Stimulated activated naive B cell treated with anti-CD40 and anti-IgM and Interleukin-4, amounts not matched to agents 10 μg/mL and 1 μg/mL and 100 μg/mL, for 72 hours (primary cell): Measurements from ENCODE around the gene JAKMIP1.
A peak's percentile ranks its signal among the peaks of the same experiment; 100 is the strongest.
"Not testable (repeated sequence)": the region's sequence is repeated elsewhere in the genome, so short reads cannot be mapped to it uniquely, and the experiment has no call there.

Experiments used
- ATAC-seq, 2 donors: fragments of 150-1000 bp; cut with Tn5 transposase; replicated peaks; 2 replicates each; pipeline ENCODE4 v1.10.0; 2021; ENCODE audit warnings: moderate library complexity in 1 of 2
- DNase-seq: peaks from one replicate; pipeline ENCODE4 v3.0.0; 2021
- H3K27ac Mint-ChIP-seq: one replicate; pipeline ENCODE4 v1.8.0; 2022; ENCODE audit warnings: mild to moderate bottlenecking, mixed read lengths
- H3K27me3 Mint-ChIP-seq, 2 donors: one replicate each; pipeline ENCODE4 v1.8.0; 2022; ENCODE audit warnings: mixed read lengths in 2 of 2
- H3K36me3 Mint-ChIP-seq, 2 donors: one replicate each; pipeline ENCODE4 v1.8.0; 2022; ENCODE audit warnings: mixed read lengths in 2 of 2, mild to moderate bottlenecking in 1 of 2
- H3K4me1 Mint-ChIP-seq, 2 donors: one replicate each; pipeline ENCODE4 v1.8.0; 2022; ENCODE audit warnings: mixed read lengths in 2 of 2, mild to moderate bottlenecking in 1 of 2
- H3K4me3 Mint-ChIP-seq, 2 donors: one replicate each; pipeline ENCODE4 v1.8.0; 2022; ENCODE audit warnings: mild to moderate bottlenecking in 2 of 2, mixed read lengths in 2 of 2, moderate library complexity in 1 of 2
- H3K9me3 Mint-ChIP-seq, 2 donors: one replicate each; pipeline ENCODE4 v1.8.0; 2022; ENCODE audit warnings: mixed read lengths in 2 of 2, mild to moderate bottlenecking in 1 of 2

JAKMIP1 gene

DNA sequence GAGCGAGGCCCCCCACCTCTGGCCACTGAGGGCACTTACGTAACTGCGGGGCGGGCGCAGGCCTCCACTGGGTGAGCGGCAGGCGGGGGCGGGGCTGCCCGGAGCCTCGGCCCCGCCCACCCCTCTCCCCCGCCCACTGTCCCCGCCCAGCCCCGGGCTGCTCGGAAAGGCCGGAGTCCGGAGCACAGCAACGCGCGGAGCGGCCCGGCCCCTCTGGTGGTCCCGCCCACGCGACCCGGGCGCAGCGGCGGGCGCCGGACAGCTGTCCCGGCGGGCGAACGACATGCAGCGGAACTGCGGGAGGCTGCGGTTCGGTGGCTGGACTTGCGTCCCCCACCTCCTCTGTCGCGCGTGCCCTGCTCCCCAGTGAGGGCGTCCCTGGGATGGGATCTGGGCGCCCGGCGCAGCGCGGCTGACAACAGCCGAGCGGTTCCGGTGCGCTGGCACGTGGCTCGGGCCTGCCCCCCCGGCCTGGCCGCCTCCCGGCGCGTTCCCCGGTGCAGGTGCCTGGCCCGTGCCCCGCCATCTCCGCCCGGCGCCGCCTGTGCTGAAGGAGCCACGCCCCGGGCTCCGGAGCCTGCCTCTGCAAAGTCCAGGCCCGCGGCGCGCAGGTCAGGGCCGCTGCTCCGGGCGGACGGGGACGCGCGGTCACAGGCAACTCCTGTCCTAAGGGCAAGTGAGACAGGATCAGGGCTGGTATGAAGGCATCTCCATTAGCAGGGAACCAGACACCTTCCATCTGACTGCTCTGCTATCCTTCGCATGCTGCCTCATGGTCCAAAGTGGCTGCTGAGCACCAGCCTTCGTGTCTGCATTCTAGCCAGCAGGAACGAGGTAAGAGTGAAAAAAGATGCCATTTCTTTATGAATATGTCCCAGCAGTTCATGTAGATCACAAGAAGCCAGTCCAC, 21.8 kb upstream of the JAKMIP1 start:
- peaks cover 52 to 68% of the 10 kb centered on the region in 2 donors for H3K27me3 Mint-ChIP-seq
- ATAC-seq = no peak
- no peak overlapping the region for H3K4me3 Mint-ChIP-seq

DNA sequence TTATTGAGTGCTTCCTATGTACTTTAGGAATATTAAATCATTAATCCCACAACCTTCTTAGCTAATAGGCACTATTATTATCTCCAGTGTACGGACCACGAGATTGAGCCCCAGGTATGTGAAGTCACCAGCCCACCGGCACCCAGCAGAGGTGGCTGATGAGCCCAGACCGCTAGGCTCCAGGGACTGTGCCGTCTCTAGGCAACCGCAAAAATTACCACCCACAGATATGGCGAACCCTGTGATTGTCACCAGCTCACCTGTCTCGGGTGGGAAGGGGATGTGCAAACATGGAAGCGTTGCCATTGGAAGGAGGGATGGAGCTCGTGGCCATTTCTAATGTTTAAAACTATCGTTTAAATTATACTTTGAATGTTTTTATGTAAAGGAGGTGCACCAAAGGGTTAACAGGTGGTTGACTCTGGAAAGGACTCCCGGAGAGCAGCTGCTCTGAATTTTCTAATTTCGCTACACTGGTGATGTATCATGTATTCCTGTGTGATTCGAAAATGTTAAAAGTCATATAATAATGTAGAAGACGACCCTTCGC, 21.0 kb upstream of the JAKMIP1 start:
- peaks cover 0 to 4% of the 10 kb centered on the region in 2 donors for H3K4me1 Mint-ChIP-seq

More for the DNA sequence above, 21.8 kb upstream of the JAKMIP1 start:
- no peaks in the 10 kb centered on the region for H3K36me3 Mint-ChIP-seq
- H3K4me1 Mint-ChIP-seq = peaks cover 0 to 4% of the 10 kb centered on the region in 2 donors
- DNase-seq = no peak
- no peak overlapping the region for H3K27ac Mint-ChIP-seq
- H3K9me3 Mint-ChIP-seq = peaks cover 0 to 6% of the 10 kb centered on the region in 2 donors

DNA sequence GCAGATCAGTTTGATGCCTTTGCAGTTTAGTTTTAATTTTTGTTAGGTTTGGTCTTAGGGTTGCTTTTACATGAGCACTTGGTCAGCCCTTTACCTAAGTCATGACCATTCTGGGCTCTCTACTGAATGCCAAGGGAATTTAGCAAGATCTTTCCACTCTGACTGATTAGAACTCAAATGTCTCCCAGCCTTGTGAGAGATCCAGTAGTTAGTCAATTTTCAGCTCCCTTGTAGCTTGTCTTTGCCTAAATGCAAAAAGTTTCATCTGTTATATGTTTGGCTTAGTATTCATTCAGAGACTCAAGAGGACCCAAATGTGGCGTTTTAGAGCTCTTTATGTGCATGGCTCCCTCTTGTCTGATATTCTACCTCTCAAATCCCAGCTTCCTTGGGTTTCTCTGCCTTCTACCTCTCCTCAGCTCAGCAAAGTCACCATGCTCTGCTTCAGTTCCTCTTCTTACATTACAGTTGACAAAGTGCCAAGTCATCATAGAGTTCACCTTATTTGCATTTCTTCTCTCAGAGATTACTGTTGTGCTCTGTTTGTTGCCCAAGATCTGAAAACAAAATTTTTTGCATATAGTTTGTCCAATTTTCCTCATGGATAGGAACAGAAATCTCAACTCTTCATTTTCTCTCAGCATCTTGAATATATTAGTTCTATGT, 17.5 kb upstream of the JAKMIP1 start:
- H3K4me1 Mint-ChIP-seq = peaks cover 0 to 4% of the 10 kb centered on the region in 2 donors
- peaks cover 0 to 2% of the 10 kb centered on the region in 2 donors for H3K36me3 Mint-ChIP-seq
- no peak for DNase-seq
- peaks cover 0 to 9% of the 10 kb centered on the region in 2 donors for H3K9me3 Mint-ChIP-seq
- H3K27ac Mint-ChIP-seq = no peak overlapping the region
- peaks cover 37 to 39% of the 10 kb centered on the region in 2 donors for H3K27me3 Mint-ChIP-seq
- ATAC-seq = peak; percentile 38 to 45
- no peak overlapping the region for H3K4me3 Mint-ChIP-seq

More for the DNA sequence above, 21.0 kb upstream of the JAKMIP1 start:
- H3K9me3 Mint-ChIP-seq = peaks cover 0 to 9% of the 10 kb centered on the region in 2 donors
- no peak for ATAC-seq
- no peak for DNase-seq
- H3K27ac Mint-ChIP-seq = no peak overlapping the region
- peaks cover 52 to 67% of the 10 kb centered on the region in 2 donors for H3K27me3 Mint-ChIP-seq
- H3K4me3 Mint-ChIP-seq = no peak overlapping the region
- H3K36me3 Mint-ChIP-seq = no peaks in the 10 kb centered on the region

DNA sequence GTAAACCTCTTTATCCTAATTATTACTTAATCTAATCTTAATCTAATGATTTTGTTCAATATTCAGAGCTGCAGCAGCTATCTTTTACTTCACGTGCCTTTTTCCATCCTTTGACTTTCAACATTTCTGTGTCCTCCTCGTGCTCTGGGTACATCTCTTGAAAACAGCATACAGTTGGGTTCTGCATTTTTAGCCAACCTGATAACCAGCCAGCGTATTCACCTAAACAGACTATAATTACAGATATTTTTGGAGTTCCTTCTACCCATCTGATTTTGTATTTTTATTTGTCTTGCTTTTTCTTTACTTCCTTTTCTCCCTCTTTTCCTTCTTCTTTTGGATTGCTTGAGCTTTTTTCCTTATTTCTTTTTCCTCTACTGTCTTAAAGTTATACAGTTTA, 16.2 kb upstream of the JAKMIP1 start:
- H3K27ac Mint-ChIP-seq = no peak overlapping the region

DNA sequence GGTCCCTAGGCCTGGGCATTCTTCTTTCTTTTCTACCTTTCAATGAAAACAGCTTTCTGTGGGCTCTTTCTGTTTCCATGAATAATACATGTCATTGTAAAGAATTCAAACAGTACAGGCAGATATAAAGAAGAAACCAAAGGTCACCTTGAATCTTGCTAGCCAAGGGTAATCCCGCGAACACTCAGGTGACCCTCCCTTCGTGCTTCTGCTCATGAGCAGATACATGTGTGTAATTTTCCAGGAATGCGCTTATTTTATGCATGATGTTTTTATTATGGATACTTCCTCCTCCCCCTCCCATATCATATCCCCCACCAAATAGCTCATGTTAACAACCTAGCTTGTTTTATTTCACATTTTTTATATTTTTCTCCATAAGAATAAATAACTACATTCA, 9.6 kb upstream of the JAKMIP1 start:
- Mint-ChIP-seq H3K36me3 (peaks cover 0 to 2% of the 10 kb centered on the region in 2 donors), H3K27ac (no peak overlapping the region), H3K27me3 (peaks cover 4 to 28% of the 10 kb centered on the region in 2 donors), H3K4me3 (no peak overlapping the region), H3K9me3 (peaks cover 0 to 3% of the 10 kb centered on the region in 2 donors), H3K4me1 (no peaks in the 10 kb centered on the region)
- ATAC-seq (no peak), DNase-seq (no peak)

More for the DNA sequence above, 16.2 kb upstream of the JAKMIP1 start:
- Mint-ChIP-seq H3K4me3 (no peak overlapping the region), H3K9me3 (peaks cover 0 to 6% of the 10 kb centered on the region in 2 donors), H3K27me3 (peaks cover 31 to 34% of the 10 kb centered on the region in 2 donors), H3K36me3 (peaks cover 0 to 2% of the 10 kb centered on the region in 2 donors), H3K4me1 (peaks cover 0 to 4% of the 10 kb centered on the region in 2 donors)
- no peak for DNase-seq
- no peak for ATAC-seq

DNA sequence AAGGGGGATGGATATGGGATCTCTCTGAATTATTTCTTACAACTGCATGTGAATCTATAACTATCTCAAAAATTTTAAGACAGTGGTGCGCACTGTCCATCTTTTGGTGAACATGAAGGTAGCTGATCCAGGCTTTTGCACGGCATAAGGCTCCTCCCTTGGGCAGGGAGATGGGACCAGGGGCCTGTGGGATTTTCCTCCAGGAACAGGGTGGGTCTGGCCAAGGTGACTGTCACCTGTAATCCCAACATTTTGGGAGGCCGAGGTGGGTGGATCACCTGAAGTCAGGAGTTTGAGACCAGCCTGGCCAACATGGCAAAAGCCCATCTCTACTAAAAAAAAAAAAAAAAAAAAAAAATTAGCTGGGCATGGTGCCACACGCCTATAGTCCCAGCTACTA, 8.9 kb upstream of the JAKMIP1 start:
- peaks cover 2 to 34% of the 10 kb centered on the region in 2 donors for H3K27me3 Mint-ChIP-seq
- not testable (repeated sequence) for H3K36me3 Mint-ChIP-seq, H3K9me3 Mint-ChIP-seq, H3K4me3 Mint-ChIP-seq, H3K27ac Mint-ChIP-seq, ATAC-seq, DNase-seq, H3K4me1 Mint-ChIP-seq

DNA sequence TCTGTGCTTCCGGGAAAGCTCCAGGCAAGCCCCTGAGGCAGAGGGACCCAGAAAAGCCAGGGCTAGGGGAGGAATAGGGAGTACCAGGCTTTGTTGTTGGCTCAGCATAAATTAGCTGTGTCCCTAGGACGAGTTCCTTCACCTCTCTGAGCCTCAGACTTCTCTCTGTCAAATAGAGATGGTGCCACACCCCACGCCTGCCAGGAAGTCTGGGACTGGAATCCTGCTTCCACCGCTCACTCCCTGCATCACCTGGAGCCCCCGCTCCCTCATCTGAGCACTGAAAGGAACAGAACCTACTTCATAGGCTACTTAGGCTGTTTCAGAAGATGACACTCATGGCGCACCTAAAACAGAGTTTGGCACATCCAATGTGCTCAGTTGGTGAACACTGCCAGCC, 8.1 kb upstream of the JAKMIP1 start:
- no peak overlapping the region for H3K27ac Mint-ChIP-seq
- H3K36me3 Mint-ChIP-seq = no peaks in the 10 kb centered on the region
- DNase-seq (no peak), ATAC-seq (no peak)
- no peaks in the 10 kb centered on the region for H3K4me1 Mint-ChIP-seq
- H3K9me3 Mint-ChIP-seq = peaks cover 0 to 3% of the 10 kb centered on the region in 2 donors
- peaks cover 5 to 40% of the 10 kb centered on the region in 2 donors for H3K27me3 Mint-ChIP-seq
- no peak overlapping the region for H3K4me3 Mint-ChIP-seq

DNA sequence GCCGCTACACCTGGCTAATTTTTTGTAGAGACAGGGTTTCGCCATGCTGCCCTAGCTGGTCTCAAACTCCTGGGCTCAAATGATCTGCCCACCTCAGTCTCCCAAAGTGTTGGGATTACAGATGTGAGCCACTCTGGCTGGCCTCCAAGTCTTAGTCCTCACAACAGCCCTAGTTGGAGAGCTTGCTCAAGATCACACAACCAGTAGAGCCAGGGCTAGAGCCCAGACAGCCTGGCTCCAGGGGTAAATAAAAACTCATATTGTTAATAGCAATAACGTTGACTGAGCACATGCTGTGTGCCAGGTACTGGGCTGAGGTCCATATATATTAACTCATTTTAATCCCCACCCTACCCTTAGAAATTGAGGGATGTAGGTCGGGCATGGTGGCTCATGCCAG, 7.3 kb upstream of the JAKMIP1 start:
- peaks cover 2% of the 10 kb centered on the region in 2 donors for H3K9me3 Mint-ChIP-seq
- H3K27me3 Mint-ChIP-seq = peaks cover 12 to 46% of the 10 kb centered on the region in 2 donors
- no peak for DNase-seq
- H3K27ac Mint-ChIP-seq = no peak overlapping the region
- H3K36me3 Mint-ChIP-seq = no peaks in the 10 kb centered on the region
- H3K4me3 Mint-ChIP-seq = no peak overlapping the region
- H3K4me1 Mint-ChIP-seq = no peaks in the 10 kb centered on the region
- ATAC-seq = no peak

DNA sequence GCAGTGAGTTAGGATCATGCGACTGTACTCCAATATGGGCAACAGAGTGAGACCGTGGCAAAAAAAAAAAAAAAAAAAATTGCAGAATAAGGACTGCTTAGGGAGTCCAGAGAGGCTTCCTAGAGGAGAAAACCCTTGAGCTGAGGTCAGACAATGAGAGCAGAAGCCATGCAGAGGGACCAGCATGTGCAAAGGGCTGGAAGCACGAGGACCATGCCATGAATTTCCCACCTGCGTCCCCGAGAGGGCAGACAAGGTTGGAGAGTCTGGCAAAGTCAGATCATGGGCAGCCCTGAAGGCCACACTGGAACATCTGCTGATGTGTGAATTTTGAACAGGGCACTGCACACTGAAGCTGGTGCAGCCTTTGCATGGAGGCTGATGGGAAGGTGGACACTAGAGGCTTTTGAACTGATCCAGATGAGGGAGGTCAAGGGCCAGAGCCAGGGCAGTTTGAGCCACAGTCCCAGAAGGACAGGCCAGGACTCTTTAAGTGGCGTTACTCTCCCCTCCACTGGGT, 6.5 kb upstream of the JAKMIP1 start:
- peaks cover 2 to 8% of the 10 kb centered on the region in 2 donors for H3K9me3 Mint-ChIP-seq

DNA sequence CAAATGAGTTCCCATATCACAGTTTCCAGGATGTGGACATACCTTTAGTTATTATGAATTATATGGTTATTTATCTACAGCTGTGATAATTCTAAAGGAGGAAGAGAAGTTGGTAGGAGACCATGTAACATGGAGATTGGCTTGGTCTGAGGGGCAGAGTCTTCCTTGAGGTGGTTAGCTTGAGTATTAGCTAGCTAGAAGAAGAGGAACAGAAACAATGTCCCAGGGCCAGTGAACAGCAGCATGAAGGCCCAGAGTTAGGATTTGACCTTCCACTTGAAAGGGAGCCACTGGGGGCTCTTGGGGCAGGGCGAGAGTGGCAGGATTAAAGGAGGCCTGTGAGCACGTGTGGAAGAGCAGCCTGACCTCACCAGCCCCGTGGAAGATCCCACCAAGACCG, 5.6 kb upstream of the JAKMIP1 start:
- no peak for DNase-seq

More for the DNA sequence above, 6.5 kb upstream of the JAKMIP1 start:
- ATAC-seq (no peak), DNase-seq (no peak)
- Mint-ChIP-seq H3K4me1 (peaks cover 0 to under 1% of the 10 kb centered on the region in 2 donors), H3K27me3 (peaks cover 20 to 53% of the 10 kb centered on the region in 2 donors), H3K27ac (no peak overlapping the region), H3K4me3 (no peak overlapping the region), H3K36me3 (peaks cover 0 to 1% of the 10 kb centered on the region in 2 donors)

DNA sequence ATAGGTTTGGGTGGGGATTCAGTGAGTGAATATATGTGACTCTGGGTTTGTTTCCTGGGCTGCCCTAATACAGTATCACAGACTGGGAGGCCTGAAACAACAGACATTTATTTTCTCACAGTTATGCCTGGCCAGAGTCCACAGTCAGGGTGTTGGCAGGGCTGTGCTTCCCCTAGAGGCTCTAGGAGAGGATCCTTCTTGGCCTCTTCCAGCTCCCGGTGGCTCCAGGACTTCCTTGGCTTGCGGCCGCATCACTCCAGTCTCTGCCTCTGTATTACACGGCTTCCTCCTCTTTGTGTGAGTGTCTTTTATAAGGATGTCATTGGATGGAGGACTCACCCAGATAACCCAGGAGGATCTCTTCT, 5.2 kb upstream of the JAKMIP1 start:
- H3K4me1 Mint-ChIP-seq = peaks cover 5 to 8% of the 10 kb centered on the region in 2 donors
- H3K27ac Mint-ChIP-seq = no peak overlapping the region
- H3K9me3 Mint-ChIP-seq = peaks cover 10 to 18% of the 10 kb centered on the region in 2 donors
- H3K4me3 Mint-ChIP-seq = no peak overlapping the region
- DNase-seq = no peak
- H3K36me3 Mint-ChIP-seq = peaks cover 4 to 9% of the 10 kb centered on the region in 2 donors
- H3K27me3 Mint-ChIP-seq = peaks cover 30 to 64% of the 10 kb centered on the region in 2 donors
- no peak for ATAC-seq

More for the DNA sequence above, 5.6 kb upstream of the JAKMIP1 start:
- H3K27me3 Mint-ChIP-seq = peaks cover 28 to 62% of the 10 kb centered on the region in 2 donors
- H3K4me1 Mint-ChIP-seq = peaks cover 3 to 5% of the 10 kb centered on the region in 2 donors
- no peak overlapping the region for H3K4me3 Mint-ChIP-seq
- H3K36me3 Mint-ChIP-seq = peaks cover 4 to 9% of the 10 kb centered on the region in 2 donors
- H3K9me3 Mint-ChIP-seq = peaks cover 10 to 17% of the 10 kb centered on the region in 2 donors
- H3K27ac Mint-ChIP-seq = no peak overlapping the region
- peak in 1 of 2 donors; percentile 21 for ATAC-seq

DNA sequence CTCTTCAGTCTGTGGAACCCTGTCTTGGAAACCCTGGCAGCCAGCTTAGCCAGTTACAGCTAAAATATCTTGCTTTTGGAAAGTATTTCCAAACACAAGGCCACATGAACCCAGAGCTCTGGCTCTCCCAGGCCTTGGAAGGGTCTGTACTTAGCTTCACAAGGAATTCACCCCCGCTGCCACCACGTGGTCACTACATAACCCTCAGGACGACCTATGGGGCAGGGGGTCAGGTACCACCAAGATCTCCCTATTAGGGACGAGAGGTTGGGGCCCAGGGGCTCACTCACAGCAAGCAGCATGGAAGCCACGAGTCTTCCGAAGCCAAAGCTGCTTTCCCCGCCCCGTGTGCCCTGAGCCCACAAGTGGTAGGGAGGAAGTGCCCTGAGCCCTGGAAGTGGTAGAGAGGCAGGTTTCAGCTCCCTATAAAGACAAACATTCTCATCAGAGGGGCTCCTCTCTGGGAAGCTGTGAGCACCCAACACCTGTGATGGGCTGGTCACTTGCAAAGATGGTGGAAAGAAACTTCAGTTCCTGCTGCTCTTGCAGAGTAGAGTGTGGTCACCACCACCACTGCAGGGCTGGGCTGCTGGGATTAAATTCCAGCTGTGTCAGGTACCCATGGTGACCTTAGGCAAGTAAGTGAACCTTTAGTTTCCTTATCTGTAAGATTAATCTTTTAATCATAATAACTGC, 4.7 kb upstream of the JAKMIP1 start:
- Mint-ChIP-seq H3K36me3 (peaks cover 4 to 9% of the 10 kb centered on the region in 2 donors), H3K27me3 (peaks cover 33 to 66% of the 10 kb centered on the region in 2 donors), H3K4me3 (no peak overlapping the region), H3K9me3 (peaks cover 10 to 18% of the 10 kb centered on the region in 2 donors), H3K4me1 (peaks cover 5 to 9% of the 10 kb centered on the region in 2 donors), H3K27ac (no peak overlapping the region)
- ATAC-seq (no peak), DNase-seq (no peak)

DNA sequence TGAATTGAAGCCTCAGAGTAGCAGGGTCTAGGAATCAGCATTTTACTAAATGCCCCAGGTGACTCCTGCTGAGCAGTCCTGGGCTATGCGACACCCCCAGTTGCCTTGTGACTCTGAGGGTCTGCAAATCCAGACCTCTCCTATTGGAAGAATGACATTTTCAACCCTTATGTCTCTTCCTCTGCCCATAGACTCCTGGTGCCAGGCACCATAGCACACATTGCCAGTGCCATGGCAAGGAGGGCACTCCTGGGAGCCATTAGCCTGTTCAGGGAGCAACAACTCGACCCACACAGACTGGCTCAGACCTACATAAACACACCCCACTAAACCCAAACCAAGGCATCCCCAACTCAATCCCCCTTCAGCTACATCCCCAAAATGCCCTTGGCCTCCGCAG, 3.7 kb upstream of the JAKMIP1 start:
- Mint-ChIP-seq H3K4me1 (peaks cover 7 to 10% of the 10 kb centered on the region in 2 donors), H3K27ac (no peak overlapping the region), H3K9me3 (peaks cover 10 to 18% of the 10 kb centered on the region in 2 donors), H3K27me3 (peaks cover 36 to 70% of the 10 kb centered on the region in 2 donors), H3K4me3 (no peak overlapping the region), H3K36me3 (peaks cover 4 to 9% of the 10 kb centered on the region in 2 donors)
- ATAC-seq (no peak), DNase-seq (no peak)
